ENCODE measurements around the gene PSMD5.

The PSMD5 gene

DNA sequence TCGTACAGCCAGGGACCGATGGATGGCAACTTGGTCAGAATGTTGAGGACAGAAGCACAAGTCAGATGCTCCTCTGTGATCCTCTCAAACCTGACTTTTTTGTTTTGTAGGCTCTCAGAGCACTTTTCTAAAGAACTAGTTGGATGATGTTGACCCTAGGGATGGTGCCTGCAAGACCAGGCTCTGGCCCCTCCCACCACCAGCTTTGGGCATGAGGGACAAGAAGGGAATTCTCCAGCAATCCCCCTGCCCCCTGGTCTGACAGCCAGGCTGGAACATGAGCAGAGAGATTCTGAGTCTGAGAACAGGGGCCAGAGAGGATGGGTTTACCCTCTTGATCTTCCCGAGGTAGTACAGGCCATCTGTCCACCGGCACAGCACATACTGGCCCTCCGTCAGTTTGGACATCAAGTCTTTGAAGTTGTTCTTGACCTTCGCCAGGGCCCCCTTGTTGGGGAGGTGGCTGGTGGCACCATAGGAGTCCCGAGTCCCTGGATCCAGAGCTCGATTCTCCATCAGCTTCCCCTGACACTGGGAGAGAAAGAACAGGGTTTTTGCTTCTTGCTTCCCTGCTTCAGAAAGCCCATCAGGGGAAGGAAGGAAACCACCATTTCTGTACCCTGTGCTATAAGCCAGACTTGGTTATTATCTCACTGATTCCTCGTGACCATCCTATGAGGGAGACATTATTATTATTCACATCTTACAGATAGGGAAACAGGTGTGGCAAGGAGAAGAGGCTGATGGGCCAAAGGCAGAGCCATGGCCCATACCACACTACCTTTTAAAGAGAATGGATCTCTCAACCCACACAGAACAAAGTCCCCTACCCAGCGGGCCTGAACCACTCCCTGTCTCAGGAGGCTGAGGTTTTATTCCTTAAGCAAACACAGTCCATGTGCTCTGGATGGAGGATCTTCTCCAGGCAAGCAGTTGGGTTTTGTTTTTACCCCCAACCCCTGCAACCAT lies 31.8 kb upstream of the PSMD5 start:
- FAIRE-seq = no peak

DNA sequence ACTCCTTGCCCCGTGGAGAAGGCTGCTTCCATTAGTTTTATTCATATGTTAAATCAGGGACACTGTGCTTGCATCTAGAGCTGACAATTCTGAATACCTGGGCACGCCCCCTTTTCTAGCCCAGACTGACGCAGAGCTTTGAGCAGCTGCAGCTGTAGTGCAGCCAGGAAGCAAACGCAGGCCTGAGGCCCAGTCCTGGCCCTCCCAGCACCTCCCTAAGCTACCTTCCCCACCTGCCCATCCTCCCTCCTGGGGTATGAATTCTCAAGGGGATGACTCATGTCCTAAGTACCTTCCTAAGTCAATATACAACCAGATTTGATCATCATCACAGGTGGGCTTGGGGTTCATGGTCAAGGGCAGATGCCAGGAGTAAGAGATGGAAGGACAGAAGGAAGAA lies 30.8 kb upstream of the PSMD5 start:
- no peak for FAIRE-seq

DNA sequence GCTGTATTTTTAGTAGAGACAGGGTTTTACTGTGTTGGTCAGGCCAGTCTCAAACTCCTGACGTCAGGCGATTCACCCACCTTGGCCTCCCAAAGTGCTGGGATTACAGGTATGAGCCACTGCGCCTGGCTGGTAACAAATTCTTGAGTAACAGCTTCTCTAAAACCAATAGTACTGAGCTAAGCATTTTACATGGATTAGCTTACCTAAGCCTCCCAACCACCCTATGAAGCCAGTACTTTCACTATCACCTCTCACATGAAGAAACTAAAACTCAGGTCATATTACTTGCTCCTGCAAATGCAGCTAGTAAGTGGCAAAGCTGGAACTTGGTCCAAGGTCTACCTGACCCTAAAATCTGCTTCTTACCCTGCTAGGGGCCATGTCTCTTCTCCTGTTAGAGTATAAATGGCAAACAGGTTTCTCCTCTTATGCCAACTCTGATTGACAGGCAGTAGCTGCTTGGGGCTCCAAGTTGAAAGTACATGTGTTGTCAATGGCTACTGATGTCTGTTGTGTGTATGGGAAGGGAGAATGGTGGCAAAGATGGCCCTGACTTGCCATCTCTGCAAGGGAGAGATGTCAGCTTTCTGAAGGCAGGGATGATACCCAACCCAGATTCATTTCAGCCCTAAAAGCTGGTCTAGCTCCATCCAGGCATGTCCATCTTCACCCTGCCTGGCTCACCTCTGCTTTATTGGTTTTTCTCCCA lies 30.2 kb upstream of the PSMD5 start:
- no peak for FAIRE-seq

DNA sequence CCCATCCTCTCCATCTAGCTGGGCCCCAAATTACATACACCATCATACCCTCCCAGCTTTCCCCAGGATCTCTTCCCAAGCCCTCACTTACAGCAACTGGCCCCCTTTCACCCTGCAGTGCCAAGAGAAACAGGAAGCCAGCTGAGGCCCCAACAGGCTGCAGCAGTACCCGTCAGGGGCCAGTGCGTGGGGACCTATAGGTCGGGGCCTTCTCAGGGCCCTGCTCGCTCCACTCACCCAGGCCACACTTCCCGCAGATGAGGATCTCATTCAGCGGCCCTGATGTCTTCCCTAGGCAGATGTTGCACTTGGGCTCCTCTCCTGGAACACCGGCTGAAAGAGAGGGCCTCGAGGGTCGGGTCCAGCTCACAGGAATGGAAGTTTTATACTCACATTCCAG lies 27.5 kb upstream of the PSMD5 start:
- FAIRE-seq = no peak

DNA sequence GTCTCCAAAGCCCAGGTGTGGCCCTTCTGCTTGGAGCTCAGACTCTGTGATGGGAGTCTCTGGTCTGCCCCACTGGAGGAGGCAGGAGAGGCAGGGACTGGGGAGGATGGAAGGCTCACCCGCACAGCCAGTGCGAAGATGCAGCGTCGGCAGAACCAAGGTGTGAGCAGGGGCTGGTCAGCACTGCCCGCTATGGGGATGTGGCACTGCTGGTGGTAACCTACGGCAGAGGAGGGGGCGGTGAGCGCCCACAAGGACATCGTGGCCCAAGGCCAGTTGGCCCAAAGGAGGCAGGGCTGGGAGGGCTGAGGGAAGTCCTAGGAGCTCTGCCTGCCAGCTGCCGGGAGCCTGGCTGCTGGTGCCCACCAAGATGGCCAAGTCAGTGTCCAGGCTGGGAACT lies 27.0 kb upstream of the PSMD5 start:
- no peak for FAIRE-seq

DNA sequence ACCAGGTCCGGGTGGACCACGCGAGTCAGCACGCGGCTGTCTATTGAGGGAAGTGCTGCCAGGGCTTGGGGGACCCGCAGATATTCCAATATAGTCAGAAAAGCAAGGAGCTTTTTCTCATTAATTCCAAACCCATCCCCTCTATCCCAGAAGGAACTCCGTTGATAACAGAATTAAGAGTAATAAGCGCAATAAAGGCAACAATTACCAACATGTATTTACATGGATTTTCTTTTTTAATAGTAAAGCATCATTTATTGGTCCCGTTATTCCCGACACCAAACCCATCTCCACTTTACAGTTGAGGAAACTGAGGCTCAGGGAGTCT lies 26.6 kb upstream of the PSMD5 start:
- FAIRE-seq = no peak

DNA sequence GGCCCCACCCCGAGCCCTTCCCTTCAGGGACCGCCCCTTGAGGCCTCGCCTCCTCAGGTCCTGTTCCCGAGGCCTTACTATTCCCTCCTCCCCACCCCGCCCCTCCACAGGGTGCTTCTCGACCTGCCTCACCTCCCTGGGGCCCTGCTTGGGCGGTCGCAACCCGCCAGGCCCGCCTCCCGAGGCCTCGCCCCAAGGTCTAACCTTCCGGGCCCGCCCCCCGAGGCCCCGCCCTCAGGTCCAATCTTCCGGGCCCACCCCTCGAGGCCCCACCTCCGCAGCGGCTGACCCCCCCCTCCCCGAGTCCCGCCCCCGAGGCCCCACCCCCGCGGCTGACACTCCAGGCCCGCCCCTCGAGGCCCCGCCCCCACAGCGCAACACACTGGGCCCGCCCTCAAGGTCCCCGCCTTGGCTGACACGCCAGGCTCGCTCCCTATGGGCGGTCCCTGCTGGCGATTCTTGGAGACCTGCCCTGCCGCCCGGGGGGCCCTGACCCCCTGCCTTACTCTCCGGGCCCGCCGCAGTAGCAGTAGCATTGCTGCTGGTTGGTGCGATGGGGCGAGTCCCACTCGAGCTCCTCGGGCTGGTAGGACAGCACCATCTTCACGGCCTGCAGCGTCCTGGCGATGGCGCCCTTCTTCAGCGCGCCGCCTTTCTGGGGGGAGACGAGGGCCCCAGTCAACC lies 26.1 kb upstream of the PSMD5 start:
- no peak for FAIRE-seq

DNA sequence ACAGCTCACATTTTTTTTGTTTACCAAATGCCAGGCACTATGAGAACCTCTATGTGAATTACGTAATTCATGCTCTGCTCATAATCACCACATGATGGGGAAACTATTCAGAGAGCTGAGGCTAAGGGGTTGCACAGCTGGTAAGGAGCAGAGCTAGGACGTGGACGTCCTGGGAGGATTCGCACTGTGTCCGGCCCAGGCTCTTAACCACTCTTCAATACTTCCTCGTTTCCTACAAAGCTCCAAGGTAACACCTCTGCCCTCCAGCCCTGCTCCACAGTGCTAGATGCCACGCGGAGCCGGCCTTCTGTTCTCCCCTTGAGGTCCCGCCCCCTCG lies 25.6 kb upstream of the PSMD5 start:
- FAIRE-seq = no peak

DNA sequence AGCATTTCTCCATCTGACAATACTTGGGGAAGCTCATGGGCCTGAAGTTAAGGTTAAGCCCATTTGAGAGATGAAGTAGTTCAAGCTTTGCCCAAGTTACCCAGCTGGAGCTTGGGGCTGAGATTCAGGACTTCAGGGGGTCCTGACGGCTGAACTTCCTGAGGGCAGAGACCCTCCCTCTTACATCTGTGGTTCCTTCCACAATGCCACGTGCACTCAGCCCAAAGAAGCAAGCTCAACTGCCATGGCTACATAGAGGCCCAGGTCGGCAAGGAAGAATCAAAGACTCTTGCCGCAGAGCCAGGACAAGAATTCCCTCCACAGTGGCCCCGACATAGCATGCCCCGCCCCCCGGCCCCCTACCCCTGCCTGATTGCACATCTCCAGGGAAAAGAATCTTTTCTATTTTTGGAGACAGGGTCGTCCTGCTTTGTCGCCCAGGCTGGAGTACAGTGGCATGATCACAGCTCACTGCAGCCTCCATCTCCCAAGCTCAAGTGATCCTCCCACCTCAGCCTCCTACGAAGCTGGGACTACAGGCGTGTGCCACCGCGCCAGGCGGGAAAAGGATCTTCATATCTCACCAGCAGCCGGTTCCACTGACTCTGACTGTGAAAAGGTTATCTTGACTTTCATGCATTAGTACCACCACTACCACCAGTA lies 25.1 kb upstream of the PSMD5 start:
- FAIRE-seq = no peak

DNA sequence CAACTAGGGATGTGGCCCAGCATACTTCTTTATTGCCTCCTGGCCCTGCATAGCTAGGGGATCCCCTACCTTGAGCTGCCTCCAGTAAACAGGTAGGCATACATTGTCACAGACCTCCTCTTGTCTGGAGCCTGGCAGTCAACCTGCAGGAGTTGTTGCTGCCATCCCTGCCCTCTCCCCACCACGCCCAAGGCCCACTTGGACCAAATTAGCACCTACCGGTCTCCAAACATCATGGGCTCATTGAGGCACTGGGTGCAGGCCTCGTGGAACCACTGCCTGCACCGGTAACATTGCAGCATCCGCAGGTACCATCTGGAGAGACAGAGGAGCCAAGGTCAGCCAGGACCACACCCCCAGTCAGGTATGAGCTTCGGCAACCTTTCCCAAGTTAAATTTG lies 23.9 kb upstream of the PSMD5 start:
- FAIRE-seq = no peak

DNA sequence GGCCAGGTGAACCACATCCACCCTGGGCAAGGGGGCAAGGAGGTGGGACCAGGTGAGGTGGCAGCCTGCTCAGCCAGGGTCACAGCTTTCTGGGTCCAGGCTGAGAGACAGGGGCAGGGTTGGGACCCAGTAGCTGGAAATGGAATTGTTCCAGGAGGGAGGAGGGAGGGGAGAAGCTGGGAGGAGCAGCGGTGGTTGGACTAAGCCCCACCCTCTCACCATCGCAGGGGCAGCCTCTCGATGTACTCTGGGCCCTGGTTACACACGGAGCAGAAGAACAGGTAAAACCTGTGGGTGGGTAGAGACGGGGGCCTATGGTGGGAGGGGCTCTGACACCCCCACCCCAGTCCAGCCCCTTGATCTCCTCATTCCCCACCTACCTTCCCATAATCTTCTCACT lies 23.1 kb upstream of the PSMD5 start:
- no peak for FAIRE-seq

DNA sequence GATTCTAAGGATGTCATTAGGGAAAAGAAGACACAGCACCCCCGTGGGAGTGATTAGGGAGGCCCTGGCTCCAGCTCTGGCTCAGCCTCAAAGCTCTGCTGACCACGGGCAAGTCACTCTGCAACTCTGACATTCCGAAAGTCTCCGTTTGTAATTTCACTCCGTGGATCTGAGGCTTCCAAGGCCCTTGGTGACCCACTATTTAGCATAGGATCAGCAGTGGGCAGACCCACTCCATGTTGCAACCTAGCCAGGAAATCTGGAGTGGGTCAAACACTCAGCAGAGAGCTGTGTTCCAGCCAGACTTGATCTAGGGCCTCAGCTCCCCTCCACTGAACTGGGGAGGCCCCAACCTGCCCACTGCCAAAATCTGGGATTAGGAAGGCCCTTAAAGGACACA lies 22.5 kb upstream of the PSMD5 start:
- no peak for FAIRE-seq

DNA sequence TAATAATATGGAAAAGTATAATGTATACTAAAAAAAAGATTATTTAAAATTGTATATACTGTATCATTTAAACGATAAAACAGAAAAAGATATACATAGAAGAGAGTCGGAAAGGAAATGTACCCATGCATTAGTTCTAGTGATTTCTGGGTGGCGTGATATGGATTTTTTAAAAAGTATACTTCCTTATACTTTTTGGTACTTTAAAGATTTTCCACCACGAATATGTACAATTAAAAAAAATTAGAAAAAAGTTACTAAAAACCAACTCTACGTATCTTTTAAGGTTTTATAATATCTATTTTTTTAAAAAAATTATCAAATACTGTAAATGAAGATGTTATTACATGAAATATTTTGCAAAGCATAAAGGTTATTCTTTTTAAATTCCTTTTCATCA lies 22.0 kb upstream of the PSMD5 start:
- no peak for FAIRE-seq

DNA sequence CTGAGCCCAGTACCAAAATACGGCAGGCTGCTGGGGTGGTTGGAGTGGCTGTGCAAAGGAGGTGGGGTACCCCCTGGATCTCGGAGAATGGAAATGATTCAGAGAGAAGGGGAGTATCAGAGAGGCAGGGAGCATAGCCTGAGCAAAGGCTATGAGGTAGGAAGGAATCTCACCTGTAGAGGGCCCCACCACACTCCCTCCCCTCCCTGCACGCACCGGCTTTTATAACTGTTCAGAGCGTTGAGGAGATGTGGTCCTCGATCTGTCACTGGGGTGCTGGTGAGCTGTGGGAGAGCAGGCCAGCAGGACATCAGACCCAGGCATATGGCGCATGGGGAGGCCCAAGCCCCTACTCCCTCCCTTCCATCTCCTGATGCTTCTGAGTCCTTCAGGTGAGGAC lies 21.1 kb upstream of the PSMD5 start:
- FAIRE-seq = no peak

DNA sequence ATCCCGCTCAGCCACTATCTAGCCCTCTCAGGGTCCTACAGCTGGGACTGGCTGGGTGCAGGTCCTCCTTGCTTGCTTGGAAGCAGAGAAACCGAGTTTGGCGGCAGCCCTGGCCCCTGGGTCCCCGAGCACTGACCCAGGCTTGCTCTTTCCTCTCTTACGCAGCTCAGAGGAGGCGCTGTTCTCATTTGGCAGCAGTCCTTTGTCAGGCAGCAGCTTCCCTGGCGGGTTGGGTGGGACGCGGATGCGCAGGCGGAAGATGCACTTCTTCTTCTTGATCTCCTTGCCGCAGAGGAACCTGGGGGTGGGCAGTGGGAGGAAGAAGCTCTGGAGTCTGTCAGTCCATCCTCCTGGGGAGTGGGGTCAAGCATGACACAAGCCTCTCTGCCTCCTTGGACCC lies 19.7 kb upstream of the PSMD5 start:
- no peak for FAIRE-seq

DNA sequence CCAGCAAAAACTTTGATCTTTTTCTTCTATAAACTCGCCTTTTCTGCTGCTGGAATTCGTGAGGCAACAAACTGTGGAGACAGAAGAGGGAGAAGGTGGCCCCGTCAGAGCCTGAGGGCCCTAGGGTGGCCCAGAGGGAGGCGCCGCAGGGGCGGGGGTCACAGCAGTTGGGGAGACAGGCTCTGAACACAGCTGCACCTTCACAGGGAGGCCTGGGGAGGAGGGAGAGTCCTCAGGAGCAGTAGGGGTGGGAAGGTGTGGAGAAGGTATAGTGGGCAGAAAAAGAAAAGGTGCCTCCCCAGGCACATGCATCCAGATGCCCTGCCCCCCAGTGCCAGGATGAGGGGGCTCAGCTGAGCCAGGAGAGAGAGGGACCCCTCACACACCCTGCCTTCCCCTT lies 19.2 kb upstream of the PSMD5 start:
- FAIRE-seq = no peak

DNA sequence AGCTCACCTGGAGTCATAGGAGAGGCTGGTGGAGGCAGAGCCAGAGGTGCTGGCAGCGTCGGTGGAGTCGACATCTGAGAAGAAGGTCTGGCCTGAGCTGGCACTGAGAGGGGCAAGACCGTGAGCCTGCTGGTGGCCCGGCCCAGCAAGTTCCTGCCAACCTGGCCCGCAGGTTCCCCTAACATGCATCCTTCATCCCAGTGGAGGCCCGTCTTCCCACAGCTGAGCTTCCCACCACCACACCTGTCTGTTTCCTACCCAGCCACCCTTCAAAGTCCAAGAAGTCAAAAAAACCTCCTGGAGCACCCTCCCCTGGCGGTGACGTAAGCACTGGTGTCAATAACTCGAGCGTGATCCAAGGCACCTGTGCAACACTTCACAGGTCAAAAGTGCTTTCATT lies 17.4 kb upstream of the PSMD5 start:
- no peak for FAIRE-seq

DNA sequence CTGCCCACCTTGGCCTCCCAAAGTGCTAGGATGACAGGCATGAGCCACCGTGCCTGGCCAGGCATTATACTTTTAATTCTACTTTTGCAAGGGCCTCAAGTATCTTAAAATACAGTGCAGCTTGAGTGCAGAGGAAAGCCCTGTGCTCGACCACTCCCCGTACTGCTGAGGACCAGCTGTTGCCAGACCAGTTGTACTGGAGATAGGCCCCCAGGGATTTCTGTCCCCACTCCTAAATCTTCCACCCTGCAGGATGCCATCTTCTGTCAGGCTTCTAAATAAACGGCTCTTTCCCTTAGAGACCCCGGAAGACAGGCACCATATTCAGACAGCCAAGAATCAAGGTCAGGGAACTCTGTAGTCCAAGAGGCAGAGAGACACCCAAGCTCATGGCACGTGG lies 16.6 kb upstream of the PSMD5 start:
- FAIRE-seq = no peak

DNA sequence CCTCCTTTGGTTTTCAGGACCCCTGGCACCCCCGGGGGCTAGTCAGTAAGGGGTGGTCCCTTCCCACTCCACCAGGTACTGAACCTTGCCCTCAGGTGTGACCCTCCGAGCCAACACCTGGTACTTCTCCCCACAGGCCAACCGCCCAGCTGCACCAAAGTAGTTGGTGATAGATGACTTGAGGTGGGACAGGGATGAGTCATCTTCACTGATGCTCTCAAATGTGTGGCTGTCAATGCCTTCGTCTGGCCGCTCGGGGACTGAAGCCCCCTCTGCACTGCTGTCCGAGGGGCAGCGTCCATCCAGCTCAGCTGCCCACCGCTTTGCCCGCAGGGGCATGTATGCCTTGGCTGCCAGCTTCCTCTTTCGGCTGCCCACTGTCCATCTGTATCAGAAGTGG lies 15.2 kb upstream of the PSMD5 start:
- FAIRE-seq = no peak

DNA sequence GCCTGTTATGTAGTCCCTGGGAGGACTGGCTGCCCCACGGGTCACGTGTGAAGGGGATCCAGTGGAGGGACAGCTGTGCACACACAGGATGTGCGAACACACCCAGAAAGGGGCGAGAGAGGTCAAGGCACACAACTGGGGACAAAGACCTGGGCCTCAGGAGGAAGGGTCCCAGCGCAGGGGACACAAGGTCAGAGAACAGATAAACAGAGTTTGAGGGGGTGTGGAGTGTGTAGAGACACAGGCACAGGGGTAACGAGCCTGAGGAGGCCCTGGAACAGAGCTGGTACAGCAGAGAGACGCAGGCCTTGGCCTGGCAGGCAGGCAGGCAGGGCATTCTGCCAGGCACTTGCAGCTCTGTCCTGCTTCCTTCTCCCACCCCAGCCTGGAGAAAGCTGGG lies 14.8 kb upstream of the PSMD5 start:
- FAIRE-seq = no peak

DNA sequence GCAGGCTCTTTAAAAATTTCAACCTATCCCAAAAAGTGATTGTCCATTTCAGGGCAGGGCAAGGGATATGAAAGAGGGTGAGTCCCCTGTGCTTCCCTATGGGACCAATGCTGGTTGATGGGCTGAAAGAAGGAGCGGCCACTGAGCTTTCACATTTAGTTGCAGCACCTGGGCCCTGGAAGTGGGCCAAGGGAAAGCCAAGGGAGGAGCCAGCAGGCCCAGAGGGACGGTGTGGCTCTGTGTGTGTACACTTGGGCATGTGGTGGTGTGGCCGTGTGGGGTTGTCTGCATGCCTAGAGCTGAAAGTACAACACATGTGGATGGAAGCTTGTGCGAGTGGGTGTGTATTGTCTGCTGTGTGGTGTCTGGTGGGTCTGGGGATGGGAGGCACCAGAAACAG lies 14.0 kb upstream of the PSMD5 start:
- FAIRE-seq = no peak

DNA sequence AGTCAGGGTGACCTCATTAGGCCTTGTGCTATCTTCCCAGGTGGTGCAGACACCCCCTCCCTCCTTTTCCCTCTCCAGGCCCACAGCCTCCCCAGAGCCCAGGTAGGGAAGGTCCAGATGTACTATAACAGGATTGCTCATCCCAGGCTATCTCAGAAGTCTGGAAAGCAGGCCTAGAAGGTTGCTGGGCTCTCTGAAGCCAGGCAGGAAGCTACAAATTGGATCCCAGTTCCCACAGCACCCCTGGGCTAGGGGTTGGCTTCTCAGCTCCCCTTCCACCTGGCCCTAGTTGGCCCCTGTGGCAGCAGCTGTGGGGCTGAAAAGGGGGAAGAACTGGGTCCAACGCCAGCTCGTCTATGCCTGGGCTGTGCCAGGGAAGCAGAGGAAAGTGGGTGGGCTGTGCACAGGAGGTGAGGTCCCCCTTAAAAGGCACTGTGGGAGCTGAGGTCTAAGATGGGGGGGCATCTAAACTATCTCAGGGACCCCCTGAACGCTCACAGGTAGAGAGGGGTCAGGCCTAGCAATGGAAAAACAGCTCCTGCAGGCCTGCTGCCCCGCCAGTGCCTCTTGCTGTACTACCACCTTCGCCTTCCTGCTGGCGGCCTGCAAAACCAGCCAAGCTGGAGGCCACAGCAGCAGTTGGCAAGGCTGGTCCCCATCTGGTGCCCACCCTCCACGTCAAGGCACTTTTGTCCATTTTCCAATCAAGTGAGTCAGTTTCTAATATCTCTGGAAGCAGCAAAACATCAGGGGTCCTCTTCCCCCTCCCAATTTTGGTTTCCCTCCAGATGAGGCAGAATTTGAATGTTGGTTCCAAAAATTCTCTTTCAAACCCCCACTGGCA lies 13.3 kb upstream of the PSMD5 start:
- no peak for FAIRE-seq
